SJCRH30 (cell line): Measurements from ENCODE around the gene GTSF1L. TPM values are rescaled to one million over a fixed set of nuclear protein-coding genes. Genes with fewer than 3 reads are reported as not detected.
"Not testable (repeated sequence)": the region's sequence is repeated elsewhere in the genome, so short reads cannot be mapped to it uniquely, and the experiment has no call there.

Experiments used
- DNase-seq, 2 experiments: peaks; one replicate each; pipeline ENCODE4 v3.0.0-alpha.2; 2015 to 2020
- H3K27ac ChIP-seq: fragments of 250-450 bp; sonication (Bioruptor Pico); 2 replicates; pipeline ENCODE4 v1.5.1; 2020; ENCODE audit warnings: mild to moderate bottlenecking, moderate library complexity
- H3K27me3 ChIP-seq: fragments of 250-450 bp; sonication (Bioruptor Pico); 2 replicates; pipeline ENCODE4 v1.5.1; 2020; ENCODE audit warnings: mild to moderate bottlenecking, moderate library complexity
- H3K36me3 ChIP-seq: fragments of 250-450 bp; sonication (Bioruptor Pico); 2 replicates; pipeline ENCODE4 v1.5.1; 2020; ENCODE audit warnings: mild to moderate bottlenecking, moderate library complexity
- H3K4me1 ChIP-seq: fragments of 250-450 bp; sonication (Bioruptor Pico); 2 replicates; pipeline ENCODE4 v1.5.1; 2020; ENCODE audit warnings: mild to moderate bottlenecking, moderate library complexity
- H3K4me3 ChIP-seq: fragments of 250-450 bp; sonication (Bioruptor Pico); 2 replicates; pipeline ENCODE4 v1.5.1; 2020; ENCODE audit warnings: mild to moderate bottlenecking, moderate library complexity
- H3K9me3 ChIP-seq: fragments of 250-450 bp; sonication (Bioruptor Pico); replicated peaks from 2 replicates; pipeline ENCODE4 v1.5.1; 2020; ENCODE audit warnings: mild to moderate bottlenecking, moderate library complexity
- total RNA-seq: library from RNA; depleted of rRNA; stranded (reverse); fragments of >200 nt; shearing (Covaris generic); gene quantifications from 2 replicates; pipeline ENCODE4 v1.2.3, GENCODE V29; 2014; rRNA removed

Gene GTSF1L
- total RNA-seq = not detected in 2 replicates

- Histone ChIP-seq H3K27me3 (no peaks in the 10 kb centered on the region), H3K4me3 (no peak within 1 kb of the TSS), H3K4me1 (peaks cover 15% of the 10 kb centered on the region), H3K36me3 (no peaks in the 10 kb centered on the region), H3K27ac (no peak within 1 kb of the TSS), H3K9me3 (peaks cover 4% of the 10 kb centered on the region; the same call in 1 of the 2 replicates)
- DNase-seq = peak; percentile 67 to 71
Measured at GRCh38 chr20:43726811-43727338, at the start of gene GTSF1L. Gene GTSF1L (minus strand): TSS chr20:43727002. CDS start chr20:43726694, 308 bp downstream.

- H3K4me3 ChIP-seq = no peak overlapping the region
- H3K27me3 ChIP-seq = no peaks in the 10 kb centered on the region; the same call in 1 of the 2 replicates
- H3K27ac ChIP-seq = no peak overlapping the region
- H3K36me3 ChIP-seq = no peaks in the 10 kb centered on the region
- H3K4me1 ChIP-seq = no peaks in the 10 kb centered on the region
- DNase-seq = no peak
- peaks cover 6% of the 10 kb centered on the region; the same call in 1 of the 2 replicates for H3K9me3 ChIP-seq
Measured at GRCh38 chr20:43774754-43775153, 48.0 kb upstream of the GTSF1L start.

- Histone ChIP-seq H3K4me3 (no peak overlapping the region), H3K9me3 (0 out of 2 replicates have a peak, but pooled peaks cover 4% of the 10 kb centered on the region), H3K36me3 (no peaks in the 10 kb centered on the region), H3K27me3 (peaks cover 9% of the 10 kb centered on the region; the same call in 1 of the 2 replicates), H3K4me1 (no peaks in the 10 kb centered on the region), H3K27ac (no peak overlapping the region)
- no peak for DNase-seq
Measured at GRCh38 chr20:43771503-43772190, 44.8 kb upstream of the GTSF1L start.

- Histone ChIP-seq H3K36me3 (no peaks in the 10 kb centered on the region), H3K27me3 (peaks cover 12% of the 10 kb centered on the region; the same call in 1 of the 2 replicates), H3K4me3 (no peak overlapping the region), H3K27ac (no peak overlapping the region), H3K9me3 (0 out of 2 replicates have a peak, but pooled peaks cover 4% of the 10 kb centered on the region), H3K4me1 (no peaks in the 10 kb centered on the region)
- DNase-seq = no peak
Measured at GRCh38 chr20:43770342-43770741, 43.5 kb upstream of the GTSF1L start.

- Histone ChIP-seq H3K9me3 (no peaks in the 10 kb centered on the region), H3K27ac (no peak overlapping the region), H3K27me3 (peaks cover 25% of the 10 kb centered on the region; the same call in 1 of the 2 replicates), H3K4me1 (no peaks in the 10 kb centered on the region), H3K36me3 (no peaks in the 10 kb centered on the region), H3K4me3 (no peak overlapping the region)
- DNase-seq = no peak
Measured at GRCh38 chr20:43767686-43768474, 41.1 kb upstream of the GTSF1L start.

GRCh38 chr20:43766917-43767316 is 40.1 kb upstream of the GTSF1L start:
- DNase-seq = no peak
- Histone ChIP-seq H3K27ac (no peak overlapping the region), H3K4me3 (no peak overlapping the region), H3K4me1 (no peaks in the 10 kb centered on the region), H3K9me3 (no peaks in the 10 kb centered on the region), H3K36me3 (no peaks in the 10 kb centered on the region), H3K27me3 (peaks cover 27% of the 10 kb centered on the region; the same call in 1 of the 2 replicates)

- Histone ChIP-seq H3K36me3 (no peaks in the 10 kb centered on the region), H3K27ac (no peak overlapping the region), H3K4me3 (no peak overlapping the region), H3K27me3 (peaks cover 27% of the 10 kb centered on the region; the same call in 1 of the 2 replicates), H3K9me3 (no peaks in the 10 kb centered on the region), H3K4me1 (no peaks in the 10 kb centered on the region)
- no peak for DNase-seq
Measured at GRCh38 chr20:43766385-43766784, 39.6 kb upstream of the GTSF1L start.

GRCh38 chr20:43765916-43766315 is 39.1 kb upstream of the GTSF1L start:
- Histone ChIP-seq H3K27ac (no peak overlapping the region), H3K4me1 (no peaks in the 10 kb centered on the region), H3K4me3 (no peak overlapping the region), H3K27me3 (peaks cover 27% of the 10 kb centered on the region; the same call in 1 of the 2 replicates), H3K36me3 (no peaks in the 10 kb centered on the region), H3K9me3 (no peaks in the 10 kb centered on the region)
- DNase-seq = no peak

GRCh38 chr20:43762911-43763310 is 36.1 kb upstream of the GTSF1L start:
- Histone ChIP-seq H3K9me3 (no peaks in the 10 kb centered on the region), H3K36me3 (no peaks in the 10 kb centered on the region), H3K27me3 (peaks cover 26% of the 10 kb centered on the region; the same call in 1 of the 2 replicates), H3K27ac (no peak overlapping the region), H3K4me3 (no peak overlapping the region), H3K4me1 (no peaks in the 10 kb centered on the region)
- DNase-seq = no peak

- no peaks in the 10 kb centered on the region for H3K9me3 ChIP-seq
- no peak for DNase-seq
- H3K4me1 ChIP-seq = no peaks in the 10 kb centered on the region
- H3K4me3 ChIP-seq = no peak overlapping the region
- H3K27ac ChIP-seq = no peak overlapping the region
- peaks cover 19% of the 10 kb centered on the region; the same call in 1 of the 2 replicates for H3K27me3 ChIP-seq
- H3K36me3 ChIP-seq = no peaks in the 10 kb centered on the region
Measured at GRCh38 chr20:43761386-43762340, 34.9 kb upstream of the GTSF1L start.

- not testable (repeated sequence) for H3K27me3 ChIP-seq, DNase-seq, H3K27ac ChIP-seq, H3K4me3 ChIP-seq, H3K36me3 ChIP-seq, H3K4me1 ChIP-seq, H3K9me3 ChIP-seq
Measured at GRCh38 chr20:43757888-43758287, 31.1 kb upstream of the GTSF1L start.

GRCh38 chr20:43755851-43756250 is 29.0 kb upstream of the GTSF1L start:
- Histone ChIP-seq H3K27me3 (no peaks in the 10 kb centered on the region), H3K27ac (no peak overlapping the region), H3K36me3 (no peaks in the 10 kb centered on the region), H3K9me3 (no peaks in the 10 kb centered on the region), H3K4me3 (no peak overlapping the region), H3K4me1 (0 out of 2 replicates have a peak, but pooled peaks cover 5% of the 10 kb centered on the region)
- DNase-seq = no peak

- no peaks in the 10 kb centered on the region for H3K27me3 ChIP-seq
- no peak for DNase-seq
- H3K9me3 ChIP-seq = no peaks in the 10 kb centered on the region
- H3K36me3 ChIP-seq = no peaks in the 10 kb centered on the region
- no peak overlapping the region for H3K4me3 ChIP-seq
- H3K27ac ChIP-seq = no peak overlapping the region
- 0 out of 2 replicates have a peak, but pooled peaks cover 5% of the 10 kb centered on the region for H3K4me1 ChIP-seq
Measured at GRCh38 chr20:43755390-43755789, 28.6 kb upstream of the GTSF1L start.
